Globus pallidus (tissue), 1 donor: ENCODE data around the gene RREB1.

ENCODE experiments used
- DNase-seq: peaks from one replicate; pipeline ENCODE4 v3.0.0-alpha.2; 2015; ENCODE audit warnings: low spot score

The RREB1 gene

GRCh38 chr6:7100072-7100752 is 7.5 kb upstream of the RREB1 start:
- DNase-seq = no peak

- no peak for DNase-seq
Observed at GRCh38 chr6:7100753-7101081, 7.0 kb upstream of the RREB1 start.

GRCh38 chr6:7101290-7101689 is 6.5 kb upstream of the RREB1 start:
- no peak for DNase-seq

- DNase-seq = no peak
Observed at GRCh38 chr6:7104752-7105151, 3.0 kb upstream of the RREB1 start.

GRCh38 chr6:7106215-7106751 is 1.5 kb upstream of the RREB1 start:
- DNase-seq = no peak

- no peak for DNase-seq
Observed at GRCh38 chr6:7106752-7107577, 796 bp upstream of the RREB1 start.

GRCh38 chr6:7108196-7108963 is 619 bp downstream of the RREB1 start:
- no peak for DNase-seq

- DNase-seq = no peak
Observed at GRCh38 chr6:7108964-7109836, 1.4 kb downstream of the RREB1 start.

GRCh38 chr6:7110092-7110792 is 2.5 kb downstream of the RREB1 start:
- DNase-seq = no peak

GRCh38 chr6:7111095-7111690 is 3.4 kb downstream of the RREB1 start:
- DNase-seq = no peak

- no peak for DNase-seq
Observed at GRCh38 chr6:7112171-7112570, 4.4 kb downstream of the RREB1 start.

- no peak for DNase-seq
Observed at GRCh38 chr6:7112741-7113313, 5.1 kb downstream of the RREB1 start.

- no peak for DNase-seq
Observed at GRCh38 chr6:7114744-7115458, 7.1 kb downstream of the RREB1 start.

GRCh38 chr6:7115543-7116231 is 7.9 kb downstream of the RREB1 start:
- no peak for DNase-seq

- no peak for DNase-seq
Observed at GRCh38 chr6:7119272-7119801, 11.6 kb downstream of the RREB1 start.

- DNase-seq = no peak
Observed at GRCh38 chr6:7121700-7122241, 14.0 kb downstream of the RREB1 start.

GRCh38 chr6:7122684-7123083 is 14.9 kb downstream of the RREB1 start:
- DNase-seq = no peak

GRCh38 chr6:7124114-7124513 is 16.4 kb downstream of the RREB1 start:
- DNase-seq = no peak
